ENCODE data around the gene LTBP2. TPM values are rescaled to one million over a fixed set of nuclear protein-coding genes. Genes with fewer than 3 reads are reported as not detected.

LTBP2 gene
- total RNA-seq, 4 donors from 2014 or later: 19.8 to 51.9 (median 28.8) TPM

DNA sequence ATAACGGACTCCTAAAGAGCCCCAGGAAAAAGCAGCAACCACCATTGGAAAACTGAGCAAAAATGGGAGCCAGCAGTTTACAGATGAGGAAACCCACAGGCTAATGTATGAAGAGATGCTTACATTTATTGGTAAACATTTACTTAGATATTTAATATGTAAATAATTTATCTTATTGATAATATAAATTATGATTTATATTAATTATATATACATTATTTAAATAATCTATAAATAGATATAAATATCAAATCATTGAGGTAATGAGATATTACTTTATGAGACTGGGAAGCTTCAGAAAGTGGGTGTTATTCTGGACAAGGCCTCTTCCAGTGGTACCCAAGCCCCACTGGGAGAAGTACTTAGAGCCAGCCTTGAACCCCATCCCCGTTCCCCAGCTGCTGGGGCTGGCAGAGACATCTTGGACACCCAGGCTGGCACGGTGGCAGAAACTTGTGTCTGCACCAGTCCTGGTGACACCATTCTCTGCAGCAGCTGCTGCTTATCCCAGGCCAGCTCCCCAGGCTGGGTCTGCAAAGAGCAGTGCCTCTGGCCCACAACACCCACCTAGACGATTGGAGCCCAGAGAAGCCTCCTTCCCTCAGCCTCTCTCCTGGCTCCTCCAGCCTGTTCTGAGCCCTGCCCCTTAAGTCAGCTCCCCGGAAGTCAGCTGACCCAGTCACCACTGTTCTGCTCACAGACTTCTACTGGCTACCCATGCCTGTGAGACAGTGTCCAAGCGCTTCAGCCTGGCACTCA is 92.5 kb downstream of the LTBP2 start:
- Histone ChIP-seq H3K36me3 (no peaks in the 10 kb centered on the region), H3K27me3 (no peaks in the 10 kb centered on the region), H3K9me3 (no peaks in the 10 kb centered on the region), H3K4me3 (no peak overlapping the region), H3K4me1 (no peaks in the 10 kb centered on the region), H3K27ac (no peak overlapping the region)
- intact Hi-C loops (cut with DNase I; ENCODE audit: low total_unique reads) (no loop called here), in situ Hi-C loops (cut with MboI; ENCODE audit: low sequenced_read_pairs in 4 of 4) (no loop called here)
- no peak for TF ChIP-seq POLR2A (IDR thresholded peaks at IDR 0.05)
- TF ChIP-seq, protein P1, sequence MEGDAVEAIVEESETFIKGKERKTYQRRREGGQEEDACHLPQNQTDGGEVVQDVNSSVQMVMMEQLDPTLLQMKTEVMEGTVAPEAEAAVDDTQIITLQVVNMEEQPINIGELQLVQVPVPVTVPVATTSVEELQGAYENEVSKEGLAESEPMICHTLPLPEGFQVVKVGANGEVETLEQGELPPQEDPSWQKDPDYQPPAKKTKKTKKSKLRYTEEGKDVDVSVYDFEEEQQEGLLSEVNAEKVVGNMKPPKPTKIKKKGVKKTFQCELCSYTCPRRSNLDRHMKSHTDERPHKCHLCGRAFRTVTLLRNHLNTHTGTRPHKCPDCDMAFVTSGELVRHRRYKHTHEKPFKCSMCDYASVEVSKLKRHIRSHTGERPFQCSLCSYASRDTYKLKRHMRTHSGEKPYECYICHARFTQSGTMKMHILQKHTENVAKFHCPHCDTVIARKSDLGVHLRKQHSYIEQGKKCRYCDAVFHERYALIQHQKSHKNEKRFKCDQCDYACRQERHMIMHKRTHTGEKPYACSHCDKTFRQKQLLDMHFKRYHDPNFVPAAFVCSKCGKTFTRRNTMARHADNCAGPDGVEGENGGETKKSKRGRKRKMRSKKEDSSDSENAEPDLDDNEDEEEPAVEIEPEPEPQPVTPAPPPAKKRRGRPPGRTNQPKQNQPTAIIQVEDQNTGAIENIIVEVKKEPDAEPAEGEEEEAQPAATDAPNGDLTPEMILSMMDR (IDR thresholded peaks at IDR 0.05 in 4 of 5, conservative IDR thresholded peaks at IDR 0.05 in 1 of 5): no peak
- ATAC-seq (no peak), DNase-seq (no peak)

DNA sequence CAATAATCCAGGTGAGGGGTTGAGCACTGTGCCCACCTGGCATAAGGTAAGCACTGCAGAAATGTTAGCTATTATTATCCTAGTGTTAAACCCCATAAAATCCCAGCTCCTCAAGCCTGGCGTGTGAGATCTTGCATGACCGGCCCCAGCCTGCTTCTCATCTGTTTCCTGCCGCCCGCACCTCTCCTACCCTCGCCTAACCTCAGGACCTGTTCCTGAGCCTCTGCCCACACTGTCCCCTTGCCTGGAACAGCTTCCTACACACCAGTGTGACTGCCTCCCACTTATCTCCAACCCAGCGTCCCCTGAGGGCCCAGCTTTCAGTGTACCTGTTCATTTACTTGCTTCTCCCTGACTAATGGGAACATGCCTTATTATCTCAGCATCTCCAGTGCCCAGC is 93.8 kb downstream of the LTBP2 start:
- H3K27me3 ChIP-seq: no peaks in the 10 kb centered on the region
- H3K9me3 ChIP-seq: no peaks in the 10 kb centered on the region
- intact Hi-C loops (cut with DNase I; ENCODE audit: low total_unique reads) (no loop called here), in situ Hi-C loops (cut with MboI; ENCODE audit: low sequenced_read_pairs in 4 of 4) (no loop called here)
- ATAC-seq: no peak
- H3K27ac ChIP-seq: no peak overlapping the region
- DNase-seq: no peak
- H3K4me3 ChIP-seq: no peak overlapping the region
- H3K4me1 ChIP-seq: no peaks in the 10 kb centered on the region
- no peaks in the 10 kb centered on the region for H3K36me3 ChIP-seq
- TF ChIP-seq, protein P1 (IDR thresholded peaks at IDR 0.05 in 4 of 5, conservative IDR thresholded peaks at IDR 0.05 in 1 of 5): no peak
- TF ChIP-seq POLR2A (IDR thresholded peaks at IDR 0.05): no peak

- intact Hi-C loops (cut with DNase I; ENCODE audit: low total_unique reads): no loop called here
- H3K4me3 ChIP-seq: no peak overlapping the region
- no peaks in the 10 kb centered on the region for H3K36me3 ChIP-seq
- ATAC-seq: no peak
- no peak for DNase-seq
- TF ChIP-seq, protein P1 (IDR thresholded peaks at IDR 0.05 in 4 of 5, conservative IDR thresholded peaks at IDR 0.05 in 1 of 5): no peak
- no peak for TF ChIP-seq POLR2A (IDR thresholded peaks at IDR 0.05)
- no peaks in the 10 kb centered on the region for H3K27me3 ChIP-seq
- no peaks in the 10 kb centered on the region for H3K4me1 ChIP-seq
- H3K9me3 ChIP-seq: no peaks in the 10 kb centered on the region
- in situ Hi-C loops (cut with MboI; ENCODE audit: low sequenced_read_pairs in 4 of 4): no loop called here
- H3K27ac ChIP-seq: no peak overlapping the region
These were observed 94.3 kb downstream of the LTBP2 start for GRCh38 chr14:74517731-74518130.

- ATAC-seq (no peak), DNase-seq (no peak)
- in situ Hi-C loops (cut with MboI; ENCODE audit: low sequenced_read_pairs in 4 of 4): no loop called here
- H3K4me3 ChIP-seq: no peak overlapping the region
- no peaks in the 10 kb centered on the region for H3K4me1 ChIP-seq
- no peak overlapping the region for H3K27ac ChIP-seq
- no peaks in the 10 kb centered on the region for H3K36me3 ChIP-seq
- intact Hi-C loops (cut with DNase I; ENCODE audit: low total_unique reads): no loop called here
- H3K9me3 ChIP-seq: no peaks in the 10 kb centered on the region
- no peaks in the 10 kb centered on the region for H3K27me3 ChIP-seq
- TF ChIP-seq, protein P1 (IDR thresholded peaks at IDR 0.05 in 4 of 5, conservative IDR thresholded peaks at IDR 0.05 in 1 of 5): no peak
- TF ChIP-seq POLR2A (IDR thresholded peaks at IDR 0.05): no peak
These were observed 95.4 kb downstream of the LTBP2 start for GRCh38 chr14:74516451-74517160.
